Gastroesophageal sphincter (tissue), 2 donors: ENCODE results near the gene NOP10.

Experiments used
- POLR2A ChIP-seq, 2 donors: fragments of 450-650 bp; IDR thresholded peaks; one replicate each; pipeline ENCODE4 v1.6.1; 2017; ENCODE audit warnings: antibody characterized with exemption in 2 of 2, mild to moderate bottlenecking in 2 of 2, moderate library complexity in 1 of 2
- POLR2AphosphoS5 ChIP-seq: sonication (generic); formaldehyde crosslinking; IDR thresholded peaks from one replicate; pipeline ENCODE4 v1.6.1; 2017; ENCODE audit warnings: antibody characterized with exemption

DNA sequence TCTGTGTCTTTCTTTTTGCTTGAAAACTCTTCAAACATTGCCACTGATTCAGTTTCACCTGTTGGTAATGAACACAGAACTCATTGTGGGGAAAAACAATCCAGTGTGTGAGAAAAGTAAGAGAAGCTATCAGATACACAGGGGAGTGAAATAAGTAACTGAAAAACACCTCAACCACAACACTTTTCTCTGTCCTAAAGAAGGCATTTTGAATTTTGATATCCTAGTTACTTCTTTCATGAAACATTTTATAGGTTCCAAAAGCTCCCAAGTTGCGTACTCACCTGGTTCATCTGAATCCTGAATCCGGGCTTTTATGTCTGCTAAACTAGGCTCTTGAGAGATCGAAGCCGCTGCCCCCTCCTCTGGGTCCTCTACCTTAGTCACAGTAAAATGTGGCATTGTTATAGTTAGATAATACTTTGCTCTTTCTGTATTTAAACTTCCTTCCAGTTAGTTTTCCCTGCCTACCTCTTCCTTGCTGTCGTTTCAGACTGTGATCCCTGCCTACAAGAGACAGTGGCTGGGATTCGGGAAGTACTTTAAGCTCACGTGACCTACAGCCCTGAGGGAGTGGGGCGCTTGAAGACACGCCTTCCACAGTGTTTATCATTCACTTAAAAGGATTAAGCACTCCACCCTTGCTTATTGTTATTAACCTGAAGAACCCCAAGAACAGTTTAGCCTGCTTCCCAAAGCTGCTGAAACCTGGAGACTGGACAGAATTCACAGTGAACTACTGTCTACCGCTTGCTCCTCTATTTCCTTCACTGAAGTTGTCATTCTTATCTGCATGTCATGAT is 24.5 kb downstream of the NOP10 start:
- TF ChIP-seq POLR2AphosphoS5 (peak; percentile 25), POLR2A (IDR thresholded peaks at IDR 0.05) (peak in 1 of 2 donors; percentile 27)
